Endodermal cell (in vitro differentiated cells): ENCODE measurements around the gene LAIR2. TPM values are rescaled to one million over a fixed set of nuclear protein-coding genes. Genes with fewer than 3 reads are reported as not detected.
"Not testable (repeated sequence)": the region's sequence is repeated elsewhere in the genome, so short reads cannot be mapped to it uniquely, and the experiment has no call there.

Experiments used
- DNase-seq: peaks from one replicate; pipeline ENCODE4 v3.0.0-alpha.2; 2017
- H3K27ac ChIP-seq: 2 replicates; pipeline ENCODE4 v1.5.1; 2013; ENCODE audit warnings: mild to moderate bottlenecking, low read depth, low read length, moderate library complexity
- H3K27me3 ChIP-seq: 2 replicates; pipeline ENCODE4 v1.6.1; 2013; ENCODE audit warnings: mild to moderate bottlenecking, low read length, moderate library complexity; ENCODE audit not compliant: insufficient read depth, control insufficient read depth, poor library complexity, severe bottlenecking
- H3K36me3 ChIP-seq: 2 replicates; pipeline ENCODE4 v1.7.0; 2013; ENCODE audit warnings: mild to moderate bottlenecking, low read length, moderate library complexity; ENCODE audit not compliant: control insufficient read depth, insufficient read depth
- H3K4me1 ChIP-seq: one replicate; pipeline ENCODE4 v1.7.0; 2013; ENCODE audit warnings: low read length; ENCODE audit not compliant: control insufficient read depth, insufficient read depth
- H3K4me3 ChIP-seq: 2 replicates; pipeline ENCODE4 v1.5.1; 2013; ENCODE audit warnings: mild to moderate bottlenecking, low read length, moderate library complexity
- H3K9ac ChIP-seq: 2 replicates; pipeline ENCODE4 v1.6.1; 2013; ENCODE audit warnings: mild to moderate bottlenecking, low read length, moderate library complexity; ENCODE audit not compliant: poor library complexity, severe bottlenecking; ENCODE audit errors: extremely low read depth
- H3K9me3 ChIP-seq: 2 replicates; pipeline ENCODE4 v1.6.1; 2013; ENCODE audit warnings: mild to moderate bottlenecking, low read length, moderate library complexity; ENCODE audit not compliant: control insufficient read depth
- H3K27ac Mint-ChIP-seq: 2 replicates; pipeline ENCODE4 v1.8.0; 2020; ENCODE audit warnings: mixed read lengths
- H3K27me3 Mint-ChIP-seq: 2 replicates; pipeline ENCODE4 v1.8.0; 2021; ENCODE audit warnings: mild to moderate bottlenecking, mixed read lengths; ENCODE audit not compliant: insufficient read depth
- H3K36me3 Mint-ChIP-seq: 2 replicates; pipeline ENCODE4 v1.8.0; 2020; ENCODE audit warnings: low read depth, mixed read lengths
- H3K4me1 Mint-ChIP-seq: 2 replicates; pipeline ENCODE4 v1.8.0; 2020; ENCODE audit warnings: mixed read lengths
- H3K4me3 Mint-ChIP-seq: 2 replicates; pipeline ENCODE4 v1.8.0; 2020; ENCODE audit warnings: mild to moderate bottlenecking, moderate library complexity, mixed read lengths
- H3K9me3 Mint-ChIP-seq: 2 replicates; pipeline ENCODE4 v1.8.0; 2020; ENCODE audit warnings: mild to moderate bottlenecking, mixed read lengths
- CTCF ChIP-seq: fragments of 200-600 bp; sonication (generic); conservative IDR thresholded peaks from 2 replicates; pipeline ENCODE4 v1.5.0; 2021; ENCODE audit warnings: antibody characterized with exemption, mild to moderate bottlenecking
- WGBS, 2 experiments: methylation state at CpG; one replicate each; pipeline versions ENCODE4 v1.1.5 to v1.1.7; 2013; ENCODE audit warnings: missing lambda C conversion rate in 2 of 2, mixed read lengths in 1 of 2; ENCODE audit not compliant: insufficient coverage in 1 of 2, insufficient read length in 1 of 2; 5-methylcytosine and 5-hydroxymethylcytosine counted together
- total RNA-seq, 2 donors: library from RNA; stranded (reverse); fragmentation: NEBNext Ultra II Directional in 1 of 2; extraction: Animal tissue kit (Norgen Biotek cat#: 25700) in 1 of 2; gene quantifications; 2 replicates in 1 of 2; 3 replicates in 1 of 2; pipeline ENCODE4 v1.2.1, GENCODE V29; 2021

LAIR2 gene
- total RNA-seq, 2 donors from 2014 or later = not detected

GRCh38 chr19:54492568-54492967 is 10.1 kb upstream of the LAIR2 start:
- WGBS, 2 experiments = 50 to 82% methylated on average over 2 to 18 of the region's 18 CpGs
- H3K27me3 Mint-ChIP-seq = no peaks in the 10 kb centered on the region
- no peak for DNase-seq

GRCh38 chr19:54493056-54493455 is 9.6 kb upstream of the LAIR2 start:
- DNase-seq, H3K36me3 ChIP-seq, H3K27me3 ChIP-seq, H3K4me3 Mint-ChIP-seq, H3K9me3 ChIP-seq, H3K4me3 ChIP-seq, H3K27me3 Mint-ChIP-seq, H3K36me3 Mint-ChIP-seq, H3K27ac Mint-ChIP-seq, H3K4me1 Mint-ChIP-seq, H3K4me1 ChIP-seq, H3K9ac ChIP-seq, H3K27ac ChIP-seq: not testable (repeated sequence)
- H3K9me3 Mint-ChIP-seq = peaks cover 82% of the 10 kb centered on the region
- WGBS, 2 experiments = 83 to 100% methylated on average over 1 to 5 of the region's 5 CpGs

More at GRCh38 chr19:54492568-54492967, 10.1 kb upstream of the LAIR2 start:
- Histone ChIP-seq H3K9ac (no peak overlapping the region), H3K4me1 (no peaks in the 10 kb centered on the region), H3K4me3 (no peak overlapping the region), H3K36me3 (no peaks in the 10 kb centered on the region), H3K27ac (no peak overlapping the region), H3K27me3 (no peaks in the 10 kb centered on the region), H3K9me3 (no peaks in the 10 kb centered on the region)
- no peak for TF ChIP-seq CTCF
- Mint-ChIP-seq H3K27ac (no peak overlapping the region), H3K4me1 (no peaks in the 10 kb centered on the region), H3K4me3 (no peak overlapping the region), H3K9me3 (peaks cover 79% of the 10 kb centered on the region), H3K36me3 (no peaks in the 10 kb centered on the region)

- 64 to 66% methylated on average over 8 to 10 of the region's 10 CpGs for WGBS, 2 experiments
- H3K9me3 Mint-ChIP-seq = peaks cover 88% of the 10 kb centered on the region
- no peaks in the 10 kb centered on the region for H3K4me1 Mint-ChIP-seq
- no peak overlapping the region for H3K4me3 Mint-ChIP-seq
- H3K27me3 Mint-ChIP-seq = no peaks in the 10 kb centered on the region
- Histone ChIP-seq H3K4me3 (no peak overlapping the region), H3K27me3 (no peaks in the 10 kb centered on the region), H3K36me3 (no peaks in the 10 kb centered on the region), H3K27ac (no peak overlapping the region), H3K4me1 (no peaks in the 10 kb centered on the region), H3K9ac (no peak overlapping the region), H3K9me3 (no peaks in the 10 kb centered on the region)
- no peak for DNase-seq
- no peaks in the 10 kb centered on the region for H3K36me3 Mint-ChIP-seq
- no peak overlapping the region for H3K27ac Mint-ChIP-seq
- TF ChIP-seq CTCF = no peak
These were observed 8.6 kb upstream of the LAIR2 start for GRCh38 chr19:54493967-54494585.

GRCh38 chr19:54495284-54495683 is 7.3 kb upstream of the LAIR2 start:
- H3K9me3 Mint-ChIP-seq = peaks cover 85% of the 10 kb centered on the region
- not testable (repeated sequence) for H3K9me3 ChIP-seq, H3K27ac ChIP-seq, H3K9ac ChIP-seq, H3K27ac Mint-ChIP-seq, DNase-seq, H3K36me3 ChIP-seq, H3K4me3 Mint-ChIP-seq, H3K4me1 ChIP-seq, H3K4me3 ChIP-seq, H3K27me3 Mint-ChIP-seq, H3K27me3 ChIP-seq, H3K4me1 Mint-ChIP-seq, H3K36me3 Mint-ChIP-seq
- 53 to 73% methylated on average over 2 to 5 of the region's 5 CpGs for WGBS, 2 experiments

- H3K27ac ChIP-seq, H3K9me3 ChIP-seq, H3K4me3 Mint-ChIP-seq, H3K27ac Mint-ChIP-seq, DNase-seq, H3K36me3 ChIP-seq, H3K27me3 ChIP-seq, H3K36me3 Mint-ChIP-seq, H3K9ac ChIP-seq, H3K4me1 Mint-ChIP-seq, H3K27me3 Mint-ChIP-seq, H3K4me3 ChIP-seq, H3K4me1 ChIP-seq: not testable (repeated sequence)
- WGBS, 2 experiments = 73 to 77% methylated on average over 3 to 7 of the region's 15 CpGs
- H3K9me3 Mint-ChIP-seq = peaks cover 85% of the 10 kb centered on the region
These were observed 4.7 kb upstream of the LAIR2 start for GRCh38 chr19:54497747-54498450.

- 58 to 74% methylated on average over 4 to 7 of the region's 9 CpGs for WGBS, 2 experiments
- not testable (repeated sequence) for H3K27ac ChIP-seq, H3K36me3 ChIP-seq, H3K9me3 ChIP-seq, H3K9ac ChIP-seq, H3K27me3 Mint-ChIP-seq, H3K4me1 Mint-ChIP-seq, H3K4me3 ChIP-seq, H3K4me3 Mint-ChIP-seq, H3K27me3 ChIP-seq, H3K4me1 ChIP-seq, H3K36me3 Mint-ChIP-seq, H3K27ac Mint-ChIP-seq, DNase-seq
- H3K9me3 Mint-ChIP-seq = peaks cover 83% of the 10 kb centered on the region
These were observed 4.2 kb upstream of the LAIR2 start for GRCh38 chr19:54498451-54498772.
